Measurements from ENCODE around the gene PLCXD1. TPM values are rescaled to one million over a fixed set of nuclear protein-coding genes. Genes with fewer than 3 reads are reported as not detected.

Gene PLCXD1
- total RNA-seq, 1 donor from 2014 or later, result 14.0 TPM

- H3K4me3 ChIP-seq, result no peak overlapping the region
- no peaks in the 10 kb centered on the region for H3K36me3 ChIP-seq
- H3K27ac ChIP-seq, result no peak overlapping the region
- TF ChIP-seq CTCF (IDR thresholded peaks at IDR 0.05), result no peak
- no peak for TF ChIP-seq POLR2A (IDR thresholded peaks at IDR 0.05)
- no peak for TF ChIP-seq POLR2AphosphoS5 (IDR thresholded peaks at IDR 0.05; ENCODE audit: insufficient read depth in 1 of 2, low read depth in 1 of 2)
- H3K4me1 ChIP-seq, result no peaks in the 10 kb centered on the region
- peak; percentile 64 to 69 for DNase-seq (ENCODE audit: extremely low spot score in 2 of 2)
- H3K27me3 ChIP-seq, result no peaks in the 10 kb centered on the region
- intact Hi-C loops (cut with DNase I), result no loop called here
- no peaks in the 10 kb centered on the region for H3K9me3 ChIP-seq
These were observed 28.8 kb upstream of the PLCXD1 start for GRCh38 chrX:252244-252956.

- H3K9me3 ChIP-seq, result no peaks in the 10 kb centered on the region
- intact Hi-C loops (cut with DNase I), result no loop called here
- no peaks in the 10 kb centered on the region for H3K36me3 ChIP-seq
- H3K4me3 ChIP-seq, result no peak overlapping the region
- DNase-seq (ENCODE audit: extremely low spot score in 2 of 2), result peak; percentile 25 to 40
- no peaks in the 10 kb centered on the region for H3K27me3 ChIP-seq
- no peak overlapping the region for H3K27ac ChIP-seq
- no peak for TF ChIP-seq POLR2A (IDR thresholded peaks at IDR 0.05)
- TF ChIP-seq CTCF (IDR thresholded peaks at IDR 0.05), result no peak
- no peak for TF ChIP-seq POLR2AphosphoS5 (IDR thresholded peaks at IDR 0.05; ENCODE audit: insufficient read depth in 1 of 2, low read depth in 1 of 2)
- H3K4me1 ChIP-seq, result no peaks in the 10 kb centered on the region
These were observed 28.3 kb upstream of the PLCXD1 start for GRCh38 chrX:252957-253291.

DNA sequence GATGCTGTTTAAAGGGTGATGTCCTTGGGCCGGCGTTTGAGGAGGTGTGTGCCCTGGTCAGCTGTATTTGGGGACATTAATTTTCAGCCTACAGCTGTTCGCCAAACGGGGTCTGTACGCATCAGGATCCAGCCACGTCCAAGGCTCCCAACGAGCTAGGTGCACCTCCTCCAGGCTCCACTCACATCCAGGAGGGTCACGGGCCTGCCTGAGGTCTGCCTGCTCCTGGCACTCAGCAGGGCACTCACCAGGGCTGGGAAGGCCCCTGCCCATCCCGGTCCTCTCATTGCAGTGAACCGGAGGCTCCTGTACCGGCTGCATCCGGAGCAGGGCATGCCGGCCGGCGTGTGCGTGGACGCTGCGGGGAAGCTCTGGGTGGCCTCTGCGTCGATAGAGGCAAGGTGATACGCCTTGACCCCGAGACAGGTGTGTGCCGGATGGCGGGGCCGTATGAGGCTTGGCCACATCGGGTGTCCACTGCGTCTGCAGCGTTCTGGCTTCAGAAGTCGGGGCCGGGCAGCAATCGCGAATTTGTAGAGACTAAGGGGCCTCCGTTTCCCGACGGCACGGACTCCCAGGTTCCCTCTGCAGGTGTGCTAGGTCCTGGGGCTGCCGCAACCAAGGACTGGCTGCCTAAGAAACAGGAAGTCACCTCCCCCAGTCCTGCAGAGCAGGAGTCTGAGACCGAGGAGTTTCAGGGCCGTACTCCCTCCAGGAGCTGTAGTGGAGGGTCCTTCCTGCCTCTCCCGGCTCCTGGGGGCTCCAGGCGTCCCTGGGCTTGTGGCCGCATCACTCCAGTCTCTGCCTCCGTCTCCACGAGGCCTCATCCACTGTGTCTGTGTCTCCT is 27.5 kb upstream of the PLCXD1 start:
- intact Hi-C loops (cut with DNase I), result no loop called here

GRCh38 chrX:254630-255215 is 26.5 kb upstream of the PLCXD1 start:
- TF ChIP-seq POLR2A (IDR thresholded peaks at IDR 0.05) (no peak), POLR2AphosphoS5 (IDR thresholded peaks at IDR 0.05; ENCODE audit: insufficient read depth in 1 of 2, low read depth in 1 of 2) (no peak), CTCF (IDR thresholded peaks at IDR 0.05) (no peak)
- Histone ChIP-seq H3K36me3 (no peaks in the 10 kb centered on the region), H3K9me3 (no peaks in the 10 kb centered on the region), H3K27ac (no peak overlapping the region), H3K27me3 (no peaks in the 10 kb centered on the region), H3K4me1 (no peaks in the 10 kb centered on the region), H3K4me3 (no peak overlapping the region)
- peak in 1 of 2 donors; percentile 89 for DNase-seq (ENCODE audit: extremely low spot score in 2 of 2)
- intact Hi-C loops (cut with DNase I), result no loop called here

More for the DNA sequence above, 27.5 kb upstream of the PLCXD1 start:
- DNase-seq (ENCODE audit: extremely low spot score in 2 of 2), result peak in 1 of 2 donors; percentile 89
- no peak overlapping the region for H3K27ac ChIP-seq
- no peaks in the 10 kb centered on the region for H3K36me3 ChIP-seq
- no peak overlapping the region for H3K4me3 ChIP-seq
- no peaks in the 10 kb centered on the region for H3K4me1 ChIP-seq
- no peaks in the 10 kb centered on the region for H3K27me3 ChIP-seq
- no peaks in the 10 kb centered on the region for H3K9me3 ChIP-seq
- TF ChIP-seq CTCF (IDR thresholded peaks at IDR 0.05), result no peak

Measured in vagina (tissue), 2 donors.